Measurements from ENCODE around the gene TBXAS1. TPM values are rescaled to one million over a fixed set of nuclear protein-coding genes. Genes with fewer than 3 reads are reported as not detected.

TBXAS1 gene
- total RNA-seq, 1 donor from 2014 or later, result 0.26 TPM

DNA sequence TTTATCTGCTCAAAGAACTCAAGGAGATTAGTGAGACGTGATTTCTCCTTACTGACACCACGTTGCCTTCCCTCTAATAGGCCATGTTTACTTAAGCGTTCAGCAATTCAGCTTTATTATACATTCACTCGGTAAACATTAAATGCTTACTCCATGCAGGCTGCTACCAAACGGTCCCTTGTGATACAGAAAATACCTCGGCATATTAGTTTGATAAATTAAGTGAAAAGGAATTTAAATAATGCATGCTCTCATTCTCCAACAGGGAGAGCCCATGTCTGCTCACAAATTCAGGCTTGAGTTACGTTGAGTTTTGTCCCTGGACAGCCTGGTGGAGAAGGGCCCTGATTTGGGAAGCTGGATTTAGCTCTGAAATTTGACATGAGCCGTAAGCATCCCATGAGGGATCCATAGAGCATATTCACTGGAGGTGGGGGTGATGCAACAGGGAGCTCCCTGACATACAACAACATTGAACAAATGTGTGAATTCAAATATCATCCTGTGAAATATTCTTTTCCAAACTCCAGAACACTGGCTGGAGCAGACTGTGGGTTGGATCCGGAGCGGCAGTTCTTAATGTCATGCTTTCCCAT lies 86.3 kb downstream of the TBXAS1 start:
- Histone ChIP-seq H3K36me3 (ENCODE audit: control insufficient read depth, insufficient read depth, low read length) (no peaks in the 10 kb centered on the region), H3K27me3 (ENCODE audit: control insufficient read depth, insufficient read depth, low read length) (no peaks in the 10 kb centered on the region), H3K4me3 (ENCODE audit: low read depth, low read length) (no peak overlapping the region)
- peak; percentile 62 for DNase-seq (ENCODE audit: low read depth)
- no peak for FAIRE-seq
- TF ChIP-seq CTCF (IDR thresholded peaks at IDR 0.05; ENCODE audit: insufficient read depth, low read length, severe bottlenecking), result no peak

- no peak overlapping the region for H3K4me3 ChIP-seq (ENCODE audit: low read depth, low read length)
- FAIRE-seq, result peak; percentile 47
- no peak for TF ChIP-seq CTCF (IDR thresholded peaks at IDR 0.05; ENCODE audit: insufficient read depth, low read length, severe bottlenecking)
Measured at GRCh38 chr7:139915864-139916716, 87.0 kb downstream of the TBXAS1 start.

GRCh38 chr7:139916717-139917395 lies 87.8 kb downstream of the TBXAS1 start:
- Histone ChIP-seq H3K36me3 (ENCODE audit: control insufficient read depth, insufficient read depth, low read length) (no peaks in the 10 kb centered on the region), H3K27me3 (ENCODE audit: control insufficient read depth, insufficient read depth, low read length) (no peaks in the 10 kb centered on the region), H3K4me3 (ENCODE audit: low read depth, low read length) (no peak overlapping the region)
- DNase-seq (ENCODE audit: low read depth), result no peak
- no peak for TF ChIP-seq CTCF (IDR thresholded peaks at IDR 0.05; ENCODE audit: insufficient read depth, low read length, severe bottlenecking)
- no peak for FAIRE-seq

More at GRCh38 chr7:139915864-139916716, 87.0 kb downstream of the TBXAS1 start:
- Histone ChIP-seq H3K27me3 (ENCODE audit: control insufficient read depth, insufficient read depth, low read length) (no peaks in the 10 kb centered on the region), H3K36me3 (ENCODE audit: control insufficient read depth, insufficient read depth, low read length) (no peaks in the 10 kb centered on the region)
- DNase-seq (ENCODE audit: low read depth), result peak; percentile 100

DNA sequence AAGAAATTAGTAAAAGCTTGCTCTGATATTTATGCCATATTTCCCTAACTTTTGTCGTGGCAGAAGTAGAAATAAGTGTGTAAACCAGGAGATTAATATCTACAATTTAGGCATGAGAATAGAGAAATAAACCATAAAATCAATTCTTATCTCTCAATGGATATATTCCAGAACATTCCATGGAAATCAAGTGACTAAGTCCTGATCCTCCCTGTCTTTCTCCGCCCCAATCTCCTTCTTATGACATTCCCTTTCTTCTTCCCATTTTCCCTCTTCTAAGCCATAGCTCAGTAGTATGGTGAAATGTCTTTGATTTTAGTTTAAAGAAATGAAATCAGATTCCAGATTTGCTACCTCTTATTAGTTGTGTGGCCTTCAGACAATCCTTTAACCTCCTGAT lies 88.8 kb downstream of the TBXAS1 start:
- DNase-seq (ENCODE audit: low read depth), result no peak
- no peak for TF ChIP-seq CTCF (IDR thresholded peaks at IDR 0.05; ENCODE audit: insufficient read depth, low read length, severe bottlenecking)

GRCh38 chr7:139918480-139918879 lies 89.4 kb downstream of the TBXAS1 start:
- no peak overlapping the region for H3K4me3 ChIP-seq (ENCODE audit: low read depth, low read length)
- H3K27me3 ChIP-seq (ENCODE audit: control insufficient read depth, insufficient read depth, low read length), result no peaks in the 10 kb centered on the region
- FAIRE-seq (no peak), DNase-seq (ENCODE audit: low read depth) (no peak)
- no peak for TF ChIP-seq CTCF (IDR thresholded peaks at IDR 0.05; ENCODE audit: insufficient read depth, low read length, severe bottlenecking)
- no peaks in the 10 kb centered on the region for H3K36me3 ChIP-seq (ENCODE audit: control insufficient read depth, insufficient read depth, low read length)

More for the DNA sequence above, 88.8 kb downstream of the TBXAS1 start:
- Histone ChIP-seq H3K27me3 (ENCODE audit: control insufficient read depth, insufficient read depth, low read length) (no peaks in the 10 kb centered on the region), H3K36me3 (ENCODE audit: control insufficient read depth, insufficient read depth, low read length) (no peaks in the 10 kb centered on the region), H3K4me3 (ENCODE audit: low read depth, low read length) (no peak overlapping the region)
- no peak for FAIRE-seq

Data from bronchial epithelial cell (primary cell).